ENCODE data around the gene EYA2.
"Not testable (repeated sequence)": the region's sequence is repeated elsewhere in the genome, so short reads cannot be mapped to it uniquely, and the experiment has no call there.

The EYA2 gene

GRCh38 chr20:46955601-46956556, 61.2 kb downstream of the EYA2 start:
- Histone ChIP-seq H3K27me3 (ENCODE audit: insufficient read depth, low read length) (no peaks in the 10 kb centered on the region), H2AFZ (ENCODE audit: low read depth, low read length) (no peak overlapping the region), H3K9me3 (ENCODE audit: low read length) (no peaks in the 10 kb centered on the region), H3K36me3 (ENCODE audit: insufficient read depth, low read length) (no peaks in the 10 kb centered on the region), H3K4me3 (ENCODE audit: low read length) (no peak overlapping the region), H3K4me1 (ENCODE audit: insufficient read depth, low read length) (no peaks in the 10 kb centered on the region)

- no peaks in the 10 kb centered on the region for H3K9me3 ChIP-seq (ENCODE audit: low read length)
- no peaks in the 10 kb centered on the region for H3K27me3 ChIP-seq (ENCODE audit: insufficient read depth, low read length)
- H2AFZ ChIP-seq (ENCODE audit: low read depth, low read length), result no peak overlapping the region
- H3K4me3 ChIP-seq (ENCODE audit: low read length), result no peak overlapping the region
- H3K4me1 ChIP-seq (ENCODE audit: insufficient read depth, low read length), result no peaks in the 10 kb centered on the region
- no peaks in the 10 kb centered on the region for H3K36me3 ChIP-seq (ENCODE audit: insufficient read depth, low read length)
Observed at GRCh38 chr20:46959081-46959692, 64.5 kb downstream of the EYA2 start.

- H3K36me3 ChIP-seq (ENCODE audit: insufficient read depth, low read length), result no peaks in the 10 kb centered on the region
- H3K9me3 ChIP-seq (ENCODE audit: low read length), result no peaks in the 10 kb centered on the region
- H3K4me1 ChIP-seq (ENCODE audit: insufficient read depth, low read length), result no peaks in the 10 kb centered on the region
- no peaks in the 10 kb centered on the region for H3K27me3 ChIP-seq (ENCODE audit: insufficient read depth, low read length)
- no peak overlapping the region for H3K4me3 ChIP-seq (ENCODE audit: low read length)
- no peak overlapping the region for H2AFZ ChIP-seq (ENCODE audit: low read depth, low read length)
Observed at GRCh38 chr20:46959821-46960220, 65.2 kb downstream of the EYA2 start.

- H3K4me3 ChIP-seq (ENCODE audit: low read length), result no peak overlapping the region
- H2AFZ ChIP-seq (ENCODE audit: low read depth, low read length), result no peak overlapping the region
- no peaks in the 10 kb centered on the region for H3K4me1 ChIP-seq (ENCODE audit: insufficient read depth, low read length)
Observed at GRCh38 chr20:46960536-46960935, 65.9 kb downstream of the EYA2 start.

GRCh38 chr20:46961968-46962367, 67.3 kb downstream of the EYA2 start:
- H2AFZ ChIP-seq (ENCODE audit: low read depth, low read length); H3K4me3 ChIP-seq (ENCODE audit: low read length); H3K9me3 ChIP-seq (ENCODE audit: low read length); H3K27me3 ChIP-seq (ENCODE audit: insufficient read depth, low read length); H3K4me1 ChIP-seq (ENCODE audit: insufficient read depth, low read length); H3K36me3 ChIP-seq (ENCODE audit: insufficient read depth, low read length): not testable (repeated sequence)

More at GRCh38 chr20:46960536-46960935, 65.9 kb downstream of the EYA2 start:
- H3K27me3 ChIP-seq (ENCODE audit: insufficient read depth, low read length), result no peaks in the 10 kb centered on the region
- no peaks in the 10 kb centered on the region for H3K9me3 ChIP-seq (ENCODE audit: low read length)
- no peaks in the 10 kb centered on the region for H3K36me3 ChIP-seq (ENCODE audit: insufficient read depth, low read length)

- H3K4me3 ChIP-seq (ENCODE audit: low read length), result no peak overlapping the region
- H3K9me3 ChIP-seq (ENCODE audit: low read length), result no peaks in the 10 kb centered on the region
- no peaks in the 10 kb centered on the region for H3K27me3 ChIP-seq (ENCODE audit: insufficient read depth, low read length)
- no peaks in the 10 kb centered on the region for H3K4me1 ChIP-seq (ENCODE audit: insufficient read depth, low read length)
- no peaks in the 10 kb centered on the region for H3K36me3 ChIP-seq (ENCODE audit: insufficient read depth, low read length)
- no peak overlapping the region for H2AFZ ChIP-seq (ENCODE audit: low read depth, low read length)
Observed at GRCh38 chr20:46962452-46963195, 68.0 kb downstream of the EYA2 start.

GRCh38 chr20:46963196-46963529, 68.5 kb downstream of the EYA2 start:
- Histone ChIP-seq H2AFZ (ENCODE audit: low read depth, low read length) (no peak overlapping the region), H3K4me1 (ENCODE audit: insufficient read depth, low read length) (no peaks in the 10 kb centered on the region), H3K27me3 (ENCODE audit: insufficient read depth, low read length) (no peaks in the 10 kb centered on the region), H3K4me3 (ENCODE audit: low read length) (no peak overlapping the region), H3K9me3 (ENCODE audit: low read length) (no peaks in the 10 kb centered on the region), H3K36me3 (ENCODE audit: insufficient read depth, low read length) (no peaks in the 10 kb centered on the region)

- H3K4me3 ChIP-seq (ENCODE audit: low read length), result no peak overlapping the region
- H3K27me3 ChIP-seq (ENCODE audit: insufficient read depth, low read length), result no peaks in the 10 kb centered on the region
- no peaks in the 10 kb centered on the region for H3K36me3 ChIP-seq (ENCODE audit: insufficient read depth, low read length)
- no peaks in the 10 kb centered on the region for H3K4me1 ChIP-seq (ENCODE audit: insufficient read depth, low read length)
- no peak overlapping the region for H2AFZ ChIP-seq (ENCODE audit: low read depth, low read length)
- H3K9me3 ChIP-seq (ENCODE audit: low read length), result no peaks in the 10 kb centered on the region
Observed at GRCh38 chr20:46963758-46964617, 69.3 kb downstream of the EYA2 start.

- H3K36me3 ChIP-seq (ENCODE audit: insufficient read depth, low read length), result no peaks in the 10 kb centered on the region
- no peak overlapping the region for H3K4me3 ChIP-seq (ENCODE audit: low read length)
- no peaks in the 10 kb centered on the region for H3K9me3 ChIP-seq (ENCODE audit: low read length)
Observed at GRCh38 chr20:46964618-46965455, 70.2 kb downstream of the EYA2 start.

GRCh38 chr20:46965477-46965876, 70.8 kb downstream of the EYA2 start:
- no peaks in the 10 kb centered on the region for H3K36me3 ChIP-seq (ENCODE audit: insufficient read depth, low read length)
- H2AFZ ChIP-seq (ENCODE audit: low read depth, low read length), result no peak overlapping the region
- no peak overlapping the region for H3K4me3 ChIP-seq (ENCODE audit: low read length)
- H3K4me1 ChIP-seq (ENCODE audit: insufficient read depth, low read length), result no peaks in the 10 kb centered on the region
- H3K27me3 ChIP-seq (ENCODE audit: insufficient read depth, low read length), result no peaks in the 10 kb centered on the region
- H3K9me3 ChIP-seq (ENCODE audit: low read length), result no peaks in the 10 kb centered on the region

More at GRCh38 chr20:46964618-46965455, 70.2 kb downstream of the EYA2 start:
- no peak overlapping the region for H2AFZ ChIP-seq (ENCODE audit: low read depth, low read length)
- H3K27me3 ChIP-seq (ENCODE audit: insufficient read depth, low read length), result no peaks in the 10 kb centered on the region
- no peaks in the 10 kb centered on the region for H3K4me1 ChIP-seq (ENCODE audit: insufficient read depth, low read length)

- Histone ChIP-seq H2AFZ (ENCODE audit: low read depth, low read length) (no peak overlapping the region), H3K36me3 (ENCODE audit: insufficient read depth, low read length) (no peaks in the 10 kb centered on the region), H3K27me3 (ENCODE audit: insufficient read depth, low read length) (no peaks in the 10 kb centered on the region), H3K4me3 (ENCODE audit: low read length) (no peak overlapping the region), H3K4me1 (ENCODE audit: insufficient read depth, low read length) (no peaks in the 10 kb centered on the region), H3K9me3 (ENCODE audit: low read length) (no peaks in the 10 kb centered on the region)
Observed at GRCh38 chr20:46967646-46968045, 73.0 kb downstream of the EYA2 start.

Data from neuron (in vitro differentiated cells).